ENCODE measurements around the gene MFNG.

DNA sequence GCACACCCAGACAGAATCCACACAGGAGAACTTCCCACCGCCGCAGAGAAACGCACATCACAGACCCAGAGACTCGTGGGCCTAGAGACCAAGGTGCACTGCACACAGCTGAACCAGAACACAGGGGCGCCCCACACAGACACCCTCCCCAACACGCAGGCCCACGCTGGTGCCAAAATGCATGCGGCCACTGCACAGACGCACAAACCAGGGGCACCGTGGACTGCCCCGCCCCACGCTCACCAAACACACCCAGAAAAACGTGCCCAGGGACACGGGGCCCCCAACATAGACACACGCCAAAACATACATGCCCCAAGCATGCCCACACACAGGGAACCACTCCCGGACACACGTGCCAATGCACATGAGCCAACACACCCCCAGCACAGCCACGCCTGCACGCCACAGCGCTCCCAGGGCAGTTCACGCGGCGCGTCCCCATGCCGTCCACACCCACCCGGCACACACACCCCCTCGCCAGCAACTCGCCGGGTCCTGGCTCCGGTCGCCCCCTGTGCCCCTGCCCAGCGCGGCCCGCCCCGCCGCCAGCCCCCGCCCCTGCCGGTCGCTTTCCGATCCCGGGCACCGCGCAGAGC is 66.7 kb downstream of the MFNG start:
- TF ChIP-seq, protein P1, sequence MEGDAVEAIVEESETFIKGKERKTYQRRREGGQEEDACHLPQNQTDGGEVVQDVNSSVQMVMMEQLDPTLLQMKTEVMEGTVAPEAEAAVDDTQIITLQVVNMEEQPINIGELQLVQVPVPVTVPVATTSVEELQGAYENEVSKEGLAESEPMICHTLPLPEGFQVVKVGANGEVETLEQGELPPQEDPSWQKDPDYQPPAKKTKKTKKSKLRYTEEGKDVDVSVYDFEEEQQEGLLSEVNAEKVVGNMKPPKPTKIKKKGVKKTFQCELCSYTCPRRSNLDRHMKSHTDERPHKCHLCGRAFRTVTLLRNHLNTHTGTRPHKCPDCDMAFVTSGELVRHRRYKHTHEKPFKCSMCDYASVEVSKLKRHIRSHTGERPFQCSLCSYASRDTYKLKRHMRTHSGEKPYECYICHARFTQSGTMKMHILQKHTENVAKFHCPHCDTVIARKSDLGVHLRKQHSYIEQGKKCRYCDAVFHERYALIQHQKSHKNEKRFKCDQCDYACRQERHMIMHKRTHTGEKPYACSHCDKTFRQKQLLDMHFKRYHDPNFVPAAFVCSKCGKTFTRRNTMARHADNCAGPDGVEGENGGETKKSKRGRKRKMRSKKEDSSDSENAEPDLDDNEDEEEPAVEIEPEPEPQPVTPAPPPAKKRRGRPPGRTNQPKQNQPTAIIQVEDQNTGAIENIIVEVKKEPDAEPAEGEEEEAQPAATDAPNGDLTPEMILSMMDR (IDR thresholded peaks at IDR 0.05) = no peak
- TF ChIP-seq POLR2AphosphoS5 (IDR thresholded peaks at IDR 0.05) = no peak
- TF ChIP-seq POLR2A (IDR thresholded peaks at IDR 0.05) = no peak
